ENCODE measurements around the gene RAPGEF6. TPM values are rescaled to one million over a fixed set of nuclear protein-coding genes. Genes with fewer than 3 reads are reported as not detected.

RAPGEF6 gene
- total RNA-seq, 1 experiment from 2014 or later: 25.0 TPM

DNA sequence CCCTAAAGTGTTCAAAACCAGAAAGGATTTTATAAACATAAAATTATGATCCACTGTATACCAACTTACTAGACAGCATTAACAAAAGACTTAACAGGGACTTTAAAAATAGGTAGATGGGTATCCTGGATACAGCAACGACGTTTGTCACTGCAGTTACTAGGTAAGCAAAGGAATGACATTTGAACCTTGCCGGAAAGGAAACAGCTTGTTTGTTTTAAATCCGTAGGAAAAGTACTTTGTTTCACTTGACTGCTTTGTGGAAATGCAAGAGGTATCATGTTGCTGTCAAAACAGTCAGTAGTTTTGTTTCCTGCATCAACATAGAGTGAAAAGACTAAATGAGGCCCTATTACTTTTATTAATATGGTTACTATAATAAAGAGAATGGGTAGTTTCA lies 248.2 kb downstream of the RAPGEF6 start:
- peak overlapping the region; percentile 40; the same call in 1 of the 2 replicates for H3K27ac ChIP-seq (ENCODE audit: low read length)
- BruUV-seq (replicated peaks): no TSS peak

DNA sequence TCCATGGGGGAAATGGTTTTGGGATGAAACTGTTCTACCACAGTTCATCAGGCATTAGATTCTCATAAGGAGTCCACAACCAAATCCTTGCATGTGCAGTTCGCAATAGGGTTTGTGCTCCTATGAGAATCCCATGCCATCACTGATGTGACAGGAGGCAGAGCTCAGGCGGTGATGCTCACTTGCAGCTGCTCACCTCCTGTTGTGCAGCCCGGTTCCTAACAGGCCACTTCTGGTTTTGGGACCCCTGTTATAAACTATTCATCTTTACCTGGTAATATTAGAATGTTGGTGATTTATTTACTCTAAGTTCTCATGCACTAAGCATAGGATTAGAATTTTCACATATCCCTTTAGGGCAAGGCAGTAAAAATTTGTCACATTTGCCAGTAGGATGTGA lies 248.9 kb downstream of the RAPGEF6 start:
- Histone ChIP-seq H3K9me3 (ENCODE audit: control insufficient read depth, insufficient read depth, low read depth, low read length) (no peaks in the 10 kb centered on the region), H3K4me3 (ENCODE audit: low read depth in 2 of 2, low read length in 2 of 2) (no peak overlapping the region), H3K4me1 (ENCODE audit: control insufficient read depth, insufficient read depth, low read length) (peaks cover 39% of the 10 kb centered on the region), H3K36me3 (ENCODE audit: control insufficient read depth, insufficient read depth, low read length) (no peaks in the 10 kb centered on the region), H3K27ac (ENCODE audit: low read length) (peak overlapping the region; percentile 40; the same call in 1 of the 2 replicates), H3K27me3 (ENCODE audit: control insufficient read depth, insufficient read depth, low read length) (no peaks in the 10 kb centered on the region)
- ATAC-seq (no peak), DNase-seq (ENCODE audit: low read depth, low spot score) (no peak)
- ChIA-PET POLR2A (no interaction called here), CTCF (no interaction called here)
- in situ Hi-C loops (cut with HindIII; ENCODE audit: low pct_unique_long_range_greater_than_20kb, low sequenced_read_pairs) (no loop called here), intact Hi-C loops (cut with micrococcal nuclease; ENCODE audit: unreplicated experiment) (no loop called here)
- no TSS peak for BruUV-seq (replicated peaks)
- TF ChIP-seq CTCF (IDR thresholded peaks at IDR 0.05) (no peak), REST (IDR thresholded peaks at IDR 0.05; ENCODE audit: insufficient read depth in 1 of 2, low read depth in 2 of 2, low read length in 1 of 2) (no peak), POLR2AphosphoS5 (IDR thresholded peaks at IDR 0.05; ENCODE audit: low read depth, low read length) (no peak), SIN3A (IDR thresholded peaks at IDR 0.05; ENCODE audit: borderline replicate concordance, insufficient read depth, low read depth, low read length) (no peak), TCF7L2 (IDR thresholded peaks at IDR 0.05; ENCODE audit: low read depth, low read length) (no peak)

More for the DNA sequence above, 248.2 kb downstream of the RAPGEF6 start:
- no peaks in the 10 kb centered on the region for H3K36me3 ChIP-seq (ENCODE audit: control insufficient read depth, insufficient read depth, low read length)
- no peak for DNase-seq (ENCODE audit: low read depth, low spot score)
- no peak for ATAC-seq
- intact Hi-C loops (cut with micrococcal nuclease; ENCODE audit: unreplicated experiment) (no loop called here), in situ Hi-C loops (cut with HindIII; ENCODE audit: low pct_unique_long_range_greater_than_20kb, low sequenced_read_pairs) (no loop called here)
- ChIA-PET POLR2A (no interaction called here), CTCF (no interaction called here)
- TF ChIP-seq REST (IDR thresholded peaks at IDR 0.05; ENCODE audit: insufficient read depth in 1 of 2, low read depth in 2 of 2, low read length in 1 of 2): no peak
- TF ChIP-seq TCF7L2 (IDR thresholded peaks at IDR 0.05; ENCODE audit: low read depth, low read length): no peak
- H3K27me3 ChIP-seq (ENCODE audit: control insufficient read depth, insufficient read depth, low read length): no peaks in the 10 kb centered on the region
- no peaks in the 10 kb centered on the region for H3K9me3 ChIP-seq (ENCODE audit: control insufficient read depth, insufficient read depth, low read depth, low read length)
- no peak overlapping the region for H3K4me3 ChIP-seq (ENCODE audit: low read depth in 2 of 2, low read length in 2 of 2)
- H3K4me1 ChIP-seq (ENCODE audit: control insufficient read depth, insufficient read depth, low read length): peaks cover 36% of the 10 kb centered on the region
